RWPE2 (cell line): ENCODE data around the gene GPR65.

Source experiments
- ATAC-seq: fragments of 200-7000 bp; cut with Tn5 transposase; 3 replicates; pipeline ENCODE4 v1.9.1; 2021; ENCODE audit warnings: low read depth
- DNase-seq: peaks from one replicate; pipeline ENCODE4 v3.0.0-alpha.2; 2020; ENCODE audit warnings: low spot score
- H3K27ac ChIP-seq: fragments of 450-650 bp; 2 replicates; pipeline ENCODE4 v1.5.1; 2017; ENCODE audit warnings: mild to moderate bottlenecking; ENCODE audit not compliant: poor library complexity, severe bottlenecking
- H3K27me3 ChIP-seq: fragments of 250-450 bp; sonication (Bioruptor Pico); 2 replicates; pipeline ENCODE4 v1.5.1; 2021; ENCODE audit warnings: mild to moderate bottlenecking, moderate library complexity; ENCODE audit not compliant: insufficient read depth, poor library complexity, severe bottlenecking
- H3K36me3 ChIP-seq: fragments of 250-450 bp; sonication (Bioruptor Pico); 2 replicates; pipeline ENCODE4 v1.5.1; 2020; ENCODE audit warnings: low read depth, mild to moderate bottlenecking, moderate library complexity
- H3K4me1 ChIP-seq: fragments of 250-450 bp; sonication (Bioruptor Pico); 2 replicates; pipeline ENCODE4 v1.5.1; 2021; ENCODE audit warnings: mild to moderate bottlenecking, moderate library complexity; ENCODE audit not compliant: insufficient read depth, poor library complexity, severe bottlenecking
- H3K4me3 ChIP-seq: fragments of 250-450 bp; sonication (Bioruptor Pico); 2 replicates; pipeline ENCODE4 v1.5.1; 2021; ENCODE audit warnings: mild to moderate bottlenecking, moderate library complexity; ENCODE audit not compliant: severe bottlenecking
- H3K9me3 ChIP-seq: fragments of 250-450 bp; sonication (Bioruptor Pico); 2 replicates; pipeline ENCODE4 v1.5.1; 2021; ENCODE audit warnings: mild to moderate bottlenecking, moderate library complexity; ENCODE audit not compliant: severe bottlenecking
- TF ChIP-seq, protein P1 (sequence below): fragments of 450-650 bp; IDR thresholded peaks from one replicate; pipeline ENCODE4 v1.5.1; 2017; ENCODE audit warnings: mild to moderate bottlenecking, moderate library complexity; ENCODE audit not compliant: poor library complexity, severe bottlenecking

GPR65 gene

GRCh38 chr14:88025313-88025712 lies 20.4 kb downstream of the GPR65 start:
- peaks cover 8% of the 10 kb centered on the region for H3K27me3 ChIP-seq
- DNase-seq (no peak), ATAC-seq (no peak)

DNA sequence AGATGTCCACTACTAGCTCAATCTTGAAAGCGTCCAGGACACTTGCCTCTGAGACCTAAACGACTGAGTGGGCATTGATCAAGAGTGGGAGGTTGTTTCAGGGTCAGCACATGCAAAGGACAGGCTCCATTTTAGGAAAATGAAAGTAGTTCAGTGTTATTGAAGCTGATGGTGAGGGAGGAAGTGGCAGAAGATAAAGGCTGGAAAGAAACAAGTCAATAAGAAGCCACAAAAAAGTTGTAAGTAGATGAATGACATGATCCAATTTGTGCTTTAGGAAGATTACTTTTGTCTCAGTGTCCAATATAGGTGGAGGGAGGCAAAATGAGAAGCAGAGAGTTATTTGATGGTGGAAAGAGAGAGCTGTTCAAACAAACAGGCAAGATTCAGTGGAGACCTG lies 22.0 kb downstream of the GPR65 start:
- TF ChIP-seq, protein P1, sequence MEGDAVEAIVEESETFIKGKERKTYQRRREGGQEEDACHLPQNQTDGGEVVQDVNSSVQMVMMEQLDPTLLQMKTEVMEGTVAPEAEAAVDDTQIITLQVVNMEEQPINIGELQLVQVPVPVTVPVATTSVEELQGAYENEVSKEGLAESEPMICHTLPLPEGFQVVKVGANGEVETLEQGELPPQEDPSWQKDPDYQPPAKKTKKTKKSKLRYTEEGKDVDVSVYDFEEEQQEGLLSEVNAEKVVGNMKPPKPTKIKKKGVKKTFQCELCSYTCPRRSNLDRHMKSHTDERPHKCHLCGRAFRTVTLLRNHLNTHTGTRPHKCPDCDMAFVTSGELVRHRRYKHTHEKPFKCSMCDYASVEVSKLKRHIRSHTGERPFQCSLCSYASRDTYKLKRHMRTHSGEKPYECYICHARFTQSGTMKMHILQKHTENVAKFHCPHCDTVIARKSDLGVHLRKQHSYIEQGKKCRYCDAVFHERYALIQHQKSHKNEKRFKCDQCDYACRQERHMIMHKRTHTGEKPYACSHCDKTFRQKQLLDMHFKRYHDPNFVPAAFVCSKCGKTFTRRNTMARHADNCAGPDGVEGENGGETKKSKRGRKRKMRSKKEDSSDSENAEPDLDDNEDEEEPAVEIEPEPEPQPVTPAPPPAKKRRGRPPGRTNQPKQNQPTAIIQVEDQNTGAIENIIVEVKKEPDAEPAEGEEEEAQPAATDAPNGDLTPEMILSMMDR = no peak
- ATAC-seq (no peak), DNase-seq (no peak)
- Histone ChIP-seq H3K27ac (no peak overlapping the region), H3K9me3 (no peaks in the 10 kb centered on the region), H3K4me1 (no peaks in the 10 kb centered on the region), H3K4me3 (no peak overlapping the region), H3K27me3 (peaks cover 8% of the 10 kb centered on the region), H3K36me3 (no peaks in the 10 kb centered on the region)

More at GRCh38 chr14:88025313-88025712, 20.4 kb downstream of the GPR65 start:
- H3K4me3 ChIP-seq = no peak overlapping the region
- H3K9me3 ChIP-seq = no peaks in the 10 kb centered on the region
- TF ChIP-seq, protein P1 = no peak
- H3K4me1 ChIP-seq = no peaks in the 10 kb centered on the region
- no peak overlapping the region for H3K27ac ChIP-seq
- no peaks in the 10 kb centered on the region for H3K36me3 ChIP-seq

GRCh38 chr14:88029500-88029899 lies 24.6 kb downstream of the GPR65 start:
- TF ChIP-seq, protein P1 = no peak
- ATAC-seq (no peak), DNase-seq (no peak)
- Histone ChIP-seq H3K27me3 (peaks cover 8% of the 10 kb centered on the region), H3K27ac (no peak overlapping the region), H3K36me3 (no peaks in the 10 kb centered on the region), H3K4me1 (no peaks in the 10 kb centered on the region), H3K9me3 (no peaks in the 10 kb centered on the region), H3K4me3 (no peak overlapping the region)

DNA sequence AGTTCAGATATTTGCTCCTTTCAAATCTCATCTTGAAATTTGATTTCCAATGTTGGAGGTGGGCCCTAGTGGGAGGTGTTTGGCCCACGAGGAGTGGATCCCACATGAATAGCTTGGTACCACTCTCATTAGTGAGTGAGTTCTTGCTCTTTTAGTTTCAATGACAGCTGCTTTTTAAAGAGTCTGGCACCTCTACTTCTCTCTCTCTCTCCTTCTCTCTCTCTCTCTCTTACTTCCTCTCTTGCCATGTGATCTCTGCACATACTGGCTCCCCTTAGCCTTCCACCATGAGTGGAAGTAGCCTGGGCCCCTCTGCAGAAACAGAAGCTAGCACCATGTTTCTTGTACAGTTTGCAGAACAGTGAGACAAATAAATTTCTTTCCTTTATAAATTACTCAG lies 25.1 kb downstream of the GPR65 start:
- TF ChIP-seq, protein P1 = no peak
- H3K27me3 ChIP-seq = peaks cover 8% of the 10 kb centered on the region
- no peak overlapping the region for H3K27ac ChIP-seq
- H3K4me3 ChIP-seq = no peak overlapping the region
- no peaks in the 10 kb centered on the region for H3K36me3 ChIP-seq
- no peaks in the 10 kb centered on the region for H3K9me3 ChIP-seq
- DNase-seq = no peak
- no peaks in the 10 kb centered on the region for H3K4me1 ChIP-seq
- no peak for ATAC-seq

DNA sequence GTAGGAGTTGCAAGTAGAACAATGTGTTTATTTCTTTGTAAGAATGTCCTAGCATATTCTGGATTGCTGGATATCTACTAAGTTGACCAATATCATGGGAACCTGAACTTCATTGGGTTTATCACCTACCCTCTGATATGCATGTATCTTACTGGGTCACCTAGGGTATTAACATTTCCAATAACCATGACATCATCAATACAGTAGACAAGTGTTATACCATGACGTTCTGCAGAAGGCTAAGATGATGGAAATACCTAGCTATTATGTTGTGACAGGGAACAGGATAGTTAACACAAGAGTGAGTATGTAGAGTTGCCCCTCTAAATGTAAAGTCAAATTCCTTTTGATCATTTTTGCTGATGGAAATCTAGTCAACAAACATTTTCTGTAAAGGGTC lies 26.0 kb downstream of the GPR65 start:
- no peaks in the 10 kb centered on the region for H3K4me1 ChIP-seq
- H3K27ac ChIP-seq = no peak overlapping the region
- H3K4me3 ChIP-seq = no peak overlapping the region
- ATAC-seq (no peak), DNase-seq (no peak)
- peaks cover under 1% of the 10 kb centered on the region for H3K27me3 ChIP-seq
- H3K36me3 ChIP-seq = no peaks in the 10 kb centered on the region
- TF ChIP-seq, protein P1 = no peak
- H3K9me3 ChIP-seq = no peaks in the 10 kb centered on the region
